Right lobe of liver (tissue), 6 donors: ENCODE measurements around the gene FHIT. TPM values are rescaled to one million over a fixed set of nuclear protein-coding genes. Genes with fewer than 3 reads are reported as not detected.

Source experiments
- ATAC-seq, 4 donors: fragments of 200-7000 bp; cut with Tn5 transposase; one replicate each; pipeline ENCODE4 v1.9.1; 2020; ENCODE audit warnings: mild to moderate bottlenecking in 4 of 4, moderate library complexity in 4 of 4
- DNase-seq, 3 donors: peaks; one replicate each; pipeline ENCODE4 v3.0.0-alpha.2; 2020
- H3K27ac ChIP-seq, 3 donors: fragments of 200-600 bp; one replicate each; pipeline ENCODE4 v1.8.0; 2022
- H3K27me3 ChIP-seq, 2 donors: fragments of 200-600 bp; one replicate each; pipeline ENCODE4 v1.8.0; 2022
- H3K36me3 ChIP-seq, 4 donors: fragments of 200-600 bp; sonication (generic) in 1 of 4; one replicate each; pipeline versions ENCODE4 v1.5.1 to v1.8.0; 2017 to 2022; ENCODE audit warnings: control low read depth in 1 of 4
- H3K4me1 ChIP-seq, 4 donors: fragments of 200-600 bp; sonication (generic) in 1 of 4; one replicate each; pipeline versions ENCODE4 v1.5.1 to v1.8.0; 2017 to 2022; ENCODE audit warnings: control low read depth in 1 of 4
- H3K4me3 ChIP-seq, 3 donors: fragments of 200-600 bp; one replicate each; pipeline ENCODE4 v1.8.0; 2022
- H3K9me3 ChIP-seq, 4 donors: fragments of 200-600 bp; sonication (generic) in 1 of 4; one replicate each; pipeline versions ENCODE4 v1.5.1 to v1.8.0; 2017 to 2022; ENCODE audit warnings: control low read depth in 1 of 4
- CTCF ChIP-seq, 4 donors: fragments of 200-600 bp in 3 of 4; fragments of 450-650 bp in 1 of 4; IDR thresholded peaks; one replicate each; pipeline versions ENCODE4 v1.5.1 to v1.8.0; 2016 to 2022; ENCODE audit warnings: antibody characterized with exemption in 4 of 4, mild to moderate bottlenecking in 2 of 4
- POLR2A ChIP-seq: fragments of 450-650 bp; IDR thresholded peaks from one replicate; pipeline ENCODE4 v1.6.1; 2017; ENCODE audit warnings: antibody characterized with exemption, mild to moderate bottlenecking
- WGBS: methylation state at CpG from one replicate; pipeline ENCODE4 v1.1.6; 2018; ENCODE audit warnings: low coverage, low lambda C conversion rate; ENCODE audit not compliant: insufficient coverage; ENCODE audit errors: missing lambda C conversion rate; 5-methylcytosine and 5-hydroxymethylcytosine counted together
- intact Hi-C, 2 donors: fragments of 100-400 bp; cut with DNase I; formaldehyde crosslinking; loops; one replicate each; pipeline versions ENCODE4 v1.11.2 to v1.14.1; 2022
- total RNA-seq, 6 experiments: library from RNA; depleted of rRNA in 2 of 6; stranded (reverse); fragments of >200 nt in 2 of 6; fragmentation: NEBNext Ultra II Directional in 3 of 6; extraction: Animal tissue kit (Norgen Biotek cat#: 25700) in 3 of 6; gene quantifications; one replicate each; pipeline versions ENCODE4 v1.1.0 to v1.2.4, GENCODE V29; 2016 to 2023
- donor health status: DM: no; HTN: yes; CAD: no.
- donor health status: DM: no; HTN: no; CAD: no.
- donor health status: DM: no; HTN: no; CAD: no.
- donor health status: DM: no; HTN: yes; CAD: no.
- donor health status: DM: no; HTN: yes; CAD: no.

FHIT gene
- total RNA-seq, 6 experiments from 2014 or later = 6.6 to 11.2 (median 8.0) TPM

- intact Hi-C loops = no loop called here
- H3K27ac ChIP-seq = no peak overlapping the region
- H3K9me3 ChIP-seq = no peaks in the 10 kb centered on the region
- no peak for TF ChIP-seq CTCF (IDR thresholded peaks at IDR 0.05)
- TF ChIP-seq POLR2A = no peak
- no peaks in the 10 kb centered on the region for H3K4me1 ChIP-seq
- H3K4me3 ChIP-seq = no peak overlapping the region
- ATAC-seq = no peak
- no peaks in the 10 kb centered on the region for H3K36me3 ChIP-seq
- WGBS = 95% methylated on average over 3 of the region's 3 CpGs
- DNase-seq = no peak
- no peaks in the 10 kb centered on the region for H3K27me3 ChIP-seq
Observed at GRCh38 chr3:60225848-60226247, 1025.4 kb downstream of the FHIT start.

- no peaks in the 10 kb centered on the region for H3K36me3 ChIP-seq
- DNase-seq (no peak), ATAC-seq (no peak)
- H3K27ac ChIP-seq = no peak overlapping the region
- intact Hi-C loops = no loop called here
- no peaks in the 10 kb centered on the region for H3K4me1 ChIP-seq
- 90% methylated on average over 4 of the region's 4 CpGs for WGBS
- TF ChIP-seq CTCF (IDR thresholded peaks at IDR 0.05) (no peak), POLR2A (no peak)
- no peak overlapping the region for H3K4me3 ChIP-seq
- H3K9me3 ChIP-seq = no peaks in the 10 kb centered on the region
- H3K27me3 ChIP-seq = no peaks in the 10 kb centered on the region
Observed at GRCh38 chr3:60220768-60221167, 1030.5 kb downstream of the FHIT start.

GRCh38 chr3:60219501-60219900, 1031.8 kb downstream of the FHIT start:
- no peaks in the 10 kb centered on the region for H3K4me1 ChIP-seq
- ATAC-seq (no peak), DNase-seq (no peak)
- no peak overlapping the region for H3K27ac ChIP-seq
- H3K36me3 ChIP-seq = no peaks in the 10 kb centered on the region
- 78% methylated on average over 2 of the region's 2 CpGs for WGBS
- intact Hi-C loops = no loop called here
- no peak overlapping the region for H3K4me3 ChIP-seq
- TF ChIP-seq POLR2A = no peak
- TF ChIP-seq CTCF (IDR thresholded peaks at IDR 0.05) = no peak
- no peaks in the 10 kb centered on the region for H3K9me3 ChIP-seq
- no peaks in the 10 kb centered on the region for H3K27me3 ChIP-seq

GRCh38 chr3:60217156-60217911, 1033.9 kb downstream of the FHIT start:
- Histone ChIP-seq H3K27me3 (no peaks in the 10 kb centered on the region), H3K4me1 (no peaks in the 10 kb centered on the region), H3K9me3 (no peaks in the 10 kb centered on the region), H3K27ac (no peak overlapping the region), H3K36me3 (no peaks in the 10 kb centered on the region), H3K4me3 (no peak overlapping the region)
- no peak for TF ChIP-seq POLR2A
- TF ChIP-seq CTCF (IDR thresholded peaks at IDR 0.05) = no peak
- WGBS = 90% methylated on average over 3 of the region's 3 CpGs
- intact Hi-C loops = no loop called here
- DNase-seq = no peak
- ATAC-seq = no peak
